ENCODE measurements around the gene STOX2. TPM values are rescaled to one million over a fixed set of nuclear protein-coding genes. Genes with fewer than 3 reads are reported as not detected.

STOX2 gene
- total RNA-seq, 1 donor from 2014 or later: 1.9 TPM

DNA sequence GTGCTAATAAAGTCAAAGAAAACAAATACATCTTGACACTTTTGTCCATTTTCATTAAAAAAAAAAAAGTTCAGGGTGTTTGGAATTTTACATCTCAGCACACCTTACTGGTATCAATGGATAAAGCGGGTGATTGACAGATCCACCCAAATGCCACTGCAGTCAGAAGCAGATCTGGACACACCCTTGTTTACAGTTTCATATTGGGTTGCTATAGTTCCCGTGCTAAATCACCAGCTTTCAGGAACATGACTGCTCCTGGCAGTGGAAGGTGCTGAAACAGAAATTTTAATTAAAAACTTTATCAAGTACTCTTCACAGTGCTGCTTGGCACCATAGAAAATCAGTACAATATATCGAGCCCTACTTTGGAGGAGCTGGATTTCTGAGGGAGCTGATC is 116.3 kb downstream of the STOX2 start:
- TF ChIP-seq CTCF (IDR thresholded peaks at IDR 0.05): no peak
- H3K4me1 Mint-ChIP-seq (ENCODE audit: low read depth): no peaks in the 10 kb centered on the region
- no peaks in the 10 kb centered on the region for H3K36me3 Mint-ChIP-seq (ENCODE audit: low read depth)
- H3K9me3 Mint-ChIP-seq (ENCODE audit: low read depth): no peaks in the 10 kb centered on the region
- no peak for DNase-seq (ENCODE audit: low spot score)
- peaks cover 6% of the 10 kb centered on the region for H3K27me3 Mint-ChIP-seq (ENCODE audit: low read depth)
- no peak overlapping the region for H3K27ac Mint-ChIP-seq (ENCODE audit: unreplicated experiment)
- H3K4me3 Mint-ChIP-seq (ENCODE audit: unreplicated experiment): no peak overlapping the region

DNA sequence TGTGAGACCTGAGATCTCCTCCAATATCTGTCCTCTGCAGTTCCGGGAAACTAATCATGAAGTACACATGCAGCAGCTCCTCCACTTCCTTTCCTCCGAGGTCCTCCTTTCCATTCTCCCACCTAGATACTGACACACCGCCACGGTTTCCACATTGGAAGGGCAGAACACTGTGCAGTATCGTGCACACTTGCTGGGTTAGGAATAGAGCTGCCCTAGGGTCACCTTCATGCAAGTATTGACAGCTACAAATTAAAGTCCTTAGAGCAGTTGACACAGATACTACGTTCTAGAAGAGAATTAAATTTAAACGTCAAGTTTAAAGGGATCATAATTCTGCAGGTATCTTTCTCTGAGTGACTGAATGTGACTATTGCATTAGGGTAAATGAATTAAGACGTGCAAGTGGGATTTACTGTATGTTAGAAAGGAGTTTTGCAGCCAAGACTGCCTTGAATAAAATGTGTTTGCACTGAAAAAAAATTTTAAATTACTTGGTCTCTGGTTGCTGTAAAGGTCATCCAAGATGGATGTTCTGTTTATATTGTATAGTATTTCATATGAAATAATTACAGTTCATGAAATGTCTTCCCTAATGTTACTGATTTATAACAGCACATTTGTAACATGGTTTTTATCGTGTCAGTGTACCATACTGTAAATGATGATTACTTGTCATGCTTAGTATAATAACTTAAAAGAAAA is 117.7 kb downstream of the STOX2 start:
- Mint-ChIP-seq H3K4me3 (ENCODE audit: unreplicated experiment) (no peak overlapping the region), H3K27me3 (ENCODE audit: low read depth) (peaks cover 6% of the 10 kb centered on the region), H3K36me3 (ENCODE audit: low read depth) (no peaks in the 10 kb centered on the region), H3K9me3 (ENCODE audit: low read depth) (no peaks in the 10 kb centered on the region), H3K27ac (ENCODE audit: unreplicated experiment) (no peak overlapping the region), H3K4me1 (ENCODE audit: low read depth) (no peaks in the 10 kb centered on the region)
- no peak for DNase-seq (ENCODE audit: low spot score)
- TF ChIP-seq CTCF (IDR thresholded peaks at IDR 0.05): no peak

- Mint-ChIP-seq H3K27me3 (ENCODE audit: low read depth) (peaks cover 6% of the 10 kb centered on the region), H3K9me3 (ENCODE audit: low read depth) (no peaks in the 10 kb centered on the region), H3K4me3 (ENCODE audit: unreplicated experiment) (no peak overlapping the region), H3K4me1 (ENCODE audit: low read depth) (no peaks in the 10 kb centered on the region), H3K27ac (ENCODE audit: unreplicated experiment) (no peak overlapping the region), H3K36me3 (ENCODE audit: low read depth) (no peaks in the 10 kb centered on the region)
- no peak for TF ChIP-seq CTCF (IDR thresholded peaks at IDR 0.05)
- no peak for DNase-seq (ENCODE audit: low spot score)
Observed at GRCh38 chr4:184024637-184025036, 119.5 kb downstream of the STOX2 start.

DNA sequence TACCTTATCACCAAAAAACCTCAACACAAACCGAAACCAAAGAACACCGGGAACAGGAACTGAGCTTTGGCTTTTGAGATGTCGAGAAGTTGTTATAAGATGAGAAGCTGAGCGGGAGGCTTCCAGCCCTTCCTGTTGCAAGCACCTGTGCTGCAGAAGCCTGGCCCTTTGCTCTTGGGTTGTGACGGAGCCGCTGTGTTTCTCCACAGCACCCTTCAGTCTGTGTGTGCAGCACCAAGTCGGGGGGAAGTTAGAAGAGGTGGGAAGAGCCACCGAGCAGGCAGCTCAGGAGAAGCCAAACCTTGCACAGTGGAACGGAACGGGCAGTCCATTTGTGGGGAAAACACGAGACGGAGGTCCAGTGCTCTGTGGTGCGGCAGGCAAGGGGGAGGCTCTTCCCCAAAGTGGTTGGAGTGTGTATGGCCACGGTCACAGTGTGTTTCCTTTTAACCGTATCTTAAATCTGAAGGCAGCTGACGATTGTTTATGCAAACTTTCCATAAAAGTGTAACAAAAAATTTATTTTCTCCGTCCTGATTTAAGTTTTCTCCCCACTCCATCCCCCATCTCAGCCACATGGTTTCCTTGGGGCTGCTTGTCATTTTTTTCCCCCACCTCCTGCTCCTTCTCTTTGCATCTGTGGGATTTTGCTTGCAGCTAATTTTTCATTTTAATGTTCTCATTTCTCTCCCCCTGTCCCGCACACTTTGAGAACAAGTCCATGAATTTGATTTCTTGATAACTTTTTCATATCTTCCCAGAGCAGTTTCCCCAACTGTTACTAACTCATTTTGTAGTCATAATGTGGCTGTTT is 123.7 kb downstream of the STOX2 start:
- no peak overlapping the region for H3K27ac Mint-ChIP-seq (ENCODE audit: unreplicated experiment)
- DNase-seq (ENCODE audit: low spot score): no peak

More for the DNA sequence above, 123.7 kb downstream of the STOX2 start:
- Mint-ChIP-seq H3K36me3 (ENCODE audit: low read depth) (no peaks in the 10 kb centered on the region), H3K4me3 (ENCODE audit: unreplicated experiment) (no peak overlapping the region), H3K4me1 (ENCODE audit: low read depth) (no peaks in the 10 kb centered on the region), H3K27me3 (ENCODE audit: low read depth) (peaks cover 2% of the 10 kb centered on the region), H3K9me3 (ENCODE audit: low read depth) (no peaks in the 10 kb centered on the region)
- no peak for TF ChIP-seq CTCF (IDR thresholded peaks at IDR 0.05)
